Right renal cortex interstitium (tissue), 3 donors: Measurements from ENCODE around the gene ATXN10. TPM values are rescaled to one million over a fixed set of nuclear protein-coding genes. Genes with fewer than 3 reads are reported as not detected.

Experiments
- DNase-seq, 3 donors: peaks; one replicate each; pipeline ENCODE4 v3.0.0-alpha.2; 2013; ENCODE audit warnings: low read depth in 3 of 3, low spot score in 2 of 3
- polyA plus RNA-seq, 3 donors: library from polyadenylated mRNA; unstranded; fragments of 120-200 nt; gene quantifications; one replicate each; pipeline ENCODE4 v1.2.1, GENCODE V29; 2013; ENCODE audit not compliant: insufficient read length in 3 of 3

The ATXN10 gene
- polyA plus RNA-seq, 3 donors, result 349 to 375 (median 367) TPM

- no peak for DNase-seq
These were observed 72.8 kb downstream of the ATXN10 start for GRCh38 chr22:45744442-45744841.

GRCh38 chr22:45750626-45751025 lies 79.0 kb downstream of the ATXN10 start:
- DNase-seq, result no peak

GRCh38 chr22:45752036-45752435 lies 80.4 kb downstream of the ATXN10 start:
- no peak for DNase-seq

GRCh38 chr22:45754822-45755221 lies 83.2 kb downstream of the ATXN10 start:
- no peak for DNase-seq

DNA sequence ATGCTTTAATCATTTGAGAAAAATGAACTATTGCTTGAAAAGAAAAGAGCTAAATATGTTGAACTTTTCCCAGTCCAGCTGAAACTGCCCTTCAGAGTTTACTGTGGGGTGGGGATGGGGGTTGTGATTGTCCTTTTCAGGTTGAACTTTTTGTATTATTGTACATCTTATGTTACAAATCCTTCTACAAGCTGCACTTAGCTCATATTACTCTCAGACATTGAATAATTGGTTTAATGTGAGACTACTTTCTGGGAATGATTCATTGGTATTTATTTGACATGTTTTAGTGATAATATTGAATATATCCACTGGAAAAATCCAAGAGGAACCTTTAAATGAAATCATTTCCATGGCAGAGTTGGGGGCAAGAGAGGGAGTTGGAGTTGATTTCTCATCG lies 84.9 kb downstream of the ATXN10 start:
- no peak for DNase-seq

GRCh38 chr22:45757068-45757467 lies 85.4 kb downstream of the ATXN10 start:
- peak; percentile 16 to 26 (median 23) for DNase-seq

GRCh38 chr22:45757936-45758335 lies 86.3 kb downstream of the ATXN10 start:
- DNase-seq, result no peak

DNA sequence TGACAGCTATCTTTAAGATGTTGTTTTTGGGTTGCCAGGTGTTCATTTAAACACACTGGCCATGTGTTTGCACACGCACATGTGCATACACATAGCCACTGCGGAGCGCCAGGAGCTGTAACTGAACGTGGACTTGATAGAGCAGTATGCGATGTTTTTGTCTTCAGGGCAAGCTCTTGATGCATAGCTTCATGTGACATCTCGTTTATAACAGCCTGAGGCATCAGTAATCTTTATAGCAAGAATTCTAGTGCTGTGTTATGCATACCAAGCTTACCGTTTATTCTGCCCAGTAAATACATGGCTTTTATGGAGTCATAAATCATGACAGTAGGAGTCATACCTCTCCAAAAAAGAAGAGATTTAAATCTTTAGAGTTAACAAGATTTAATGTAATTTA lies 87.0 kb downstream of the ATXN10 start:
- DNase-seq, result no peak

DNA sequence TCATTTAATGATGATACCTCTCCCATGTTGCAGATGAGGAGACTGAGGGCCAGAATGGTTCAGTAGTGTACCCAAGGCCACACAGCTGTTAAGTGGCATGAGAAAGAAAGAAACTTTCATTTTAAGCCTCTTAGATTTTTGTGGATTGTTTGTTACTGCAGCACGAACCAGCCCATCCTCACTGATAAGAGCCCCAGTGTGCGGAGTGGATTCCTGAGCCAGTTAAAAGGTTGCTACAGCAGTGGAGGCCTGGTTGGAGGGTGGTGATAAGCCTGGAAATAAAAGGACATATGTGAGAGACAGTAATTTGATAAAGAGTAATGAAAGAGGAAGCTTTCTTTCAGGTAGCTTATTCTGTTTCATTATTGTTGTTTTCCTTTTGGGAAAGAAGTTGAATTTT lies 89.0 kb downstream of the ATXN10 start:
- no peak for DNase-seq

DNA sequence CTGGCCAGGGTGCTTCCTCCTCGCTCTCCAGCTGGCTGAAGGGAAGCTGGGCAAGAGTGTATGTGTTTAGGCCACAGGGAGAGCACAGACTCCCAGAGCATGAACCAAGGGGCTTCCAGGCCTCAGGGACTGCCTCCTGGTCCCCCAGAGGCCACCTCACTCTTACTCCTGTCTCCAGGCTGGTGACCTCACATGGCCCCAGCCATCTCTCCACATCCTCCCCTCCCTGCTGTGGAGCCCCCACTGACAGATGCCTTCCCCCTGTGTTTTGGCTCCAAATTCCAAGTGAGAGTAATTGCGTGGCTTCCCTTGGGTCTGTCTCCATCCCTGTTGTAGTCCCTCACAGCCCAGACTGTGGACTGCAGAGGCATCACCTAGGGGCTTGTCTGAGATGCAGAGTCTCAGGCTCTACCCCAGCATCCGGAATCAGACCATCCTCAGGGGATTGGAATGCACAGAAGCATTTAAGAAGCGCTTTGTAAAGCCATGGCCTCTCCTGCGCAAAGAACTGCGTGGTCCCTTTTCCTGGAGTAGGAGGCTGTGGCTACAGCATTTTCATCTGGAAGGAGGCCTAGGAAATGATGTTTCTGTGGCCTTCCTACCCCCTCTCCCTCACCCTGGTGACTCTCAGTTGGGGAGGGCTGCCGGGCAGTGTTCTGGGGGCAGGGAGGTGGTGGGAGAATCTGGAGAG lies 91.1 kb downstream of the ATXN10 start:
- DNase-seq, result no peak

DNA sequence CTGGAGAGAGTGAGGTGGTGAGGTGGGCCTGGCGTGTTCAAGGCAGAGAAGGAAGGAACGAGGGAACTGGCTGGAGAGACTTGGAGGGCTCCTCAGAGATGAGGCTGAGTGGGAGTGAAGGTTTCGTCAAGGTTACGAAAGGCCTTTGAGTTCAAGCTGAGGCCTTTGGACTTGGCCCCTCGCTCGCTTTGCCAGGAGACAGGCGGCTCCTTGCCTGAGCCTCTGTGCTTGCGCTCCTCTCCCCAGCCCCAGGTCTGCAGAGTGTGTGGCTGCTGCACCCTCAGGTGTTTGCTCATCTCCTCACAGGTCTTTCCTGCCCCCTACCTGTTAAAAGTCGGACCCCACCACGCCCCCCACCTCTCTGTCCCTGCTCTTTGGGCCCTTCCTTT lies 91.6 kb downstream of the ATXN10 start:
- no peak for DNase-seq

DNA sequence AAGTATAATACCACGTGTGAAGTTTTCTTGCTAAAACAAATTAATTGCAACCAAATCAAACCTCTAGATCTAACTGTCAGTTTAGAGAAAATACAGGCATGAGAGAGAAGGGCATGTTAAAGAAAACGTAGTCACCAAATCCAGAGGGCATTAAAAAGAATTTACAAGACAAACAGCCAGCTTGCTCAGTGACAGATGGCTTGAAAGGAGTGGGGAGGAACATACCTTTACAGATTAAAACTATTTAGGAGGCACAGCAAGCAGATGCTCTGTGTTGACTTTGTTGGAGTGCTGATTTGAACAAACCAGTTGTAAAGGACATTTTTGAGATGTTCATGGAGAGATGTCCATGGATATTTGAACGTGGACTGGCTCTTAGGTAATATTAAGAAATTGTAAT lies 96.9 kb downstream of the ATXN10 start:
- no peak for DNase-seq

DNA sequence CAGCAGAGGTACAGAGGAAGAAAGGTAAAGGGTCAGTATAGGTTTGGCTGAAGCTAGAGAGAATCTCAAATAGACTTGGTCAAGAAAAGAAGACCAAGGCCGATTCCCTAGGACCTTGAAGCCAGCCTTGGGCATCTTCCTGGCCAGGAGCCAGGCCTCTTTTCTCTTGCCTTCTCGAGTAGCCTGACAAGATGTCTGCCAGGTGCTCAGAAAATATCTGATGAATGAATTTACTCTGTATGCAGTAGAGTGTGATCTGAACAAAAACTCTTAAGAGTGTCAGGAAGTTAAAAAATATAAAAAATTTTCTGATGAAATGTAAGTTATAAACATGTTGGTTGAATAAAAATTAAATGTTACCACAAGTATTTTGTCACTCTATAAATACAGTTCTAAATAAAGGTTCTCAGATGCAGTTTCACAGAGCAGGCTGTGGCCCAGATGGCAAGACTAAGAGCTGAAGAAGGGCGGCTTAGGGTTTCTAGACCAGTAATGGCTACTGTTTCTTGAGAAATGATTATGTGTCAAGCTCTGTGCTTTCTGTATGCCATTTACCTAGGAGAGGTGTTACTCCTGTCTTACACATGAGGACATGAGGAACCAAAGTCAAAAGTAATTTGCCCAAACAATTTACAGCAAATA lies 98.1 kb downstream of the ATXN10 start:
- DNase-seq, result no peak

- no peak for DNase-seq
These were observed 98.9 kb downstream of the ATXN10 start for GRCh38 chr22:45770506-45770905.

- no peak for DNase-seq
These were observed 99.4 kb downstream of the ATXN10 start for GRCh38 chr22:45771057-45771456.

DNA sequence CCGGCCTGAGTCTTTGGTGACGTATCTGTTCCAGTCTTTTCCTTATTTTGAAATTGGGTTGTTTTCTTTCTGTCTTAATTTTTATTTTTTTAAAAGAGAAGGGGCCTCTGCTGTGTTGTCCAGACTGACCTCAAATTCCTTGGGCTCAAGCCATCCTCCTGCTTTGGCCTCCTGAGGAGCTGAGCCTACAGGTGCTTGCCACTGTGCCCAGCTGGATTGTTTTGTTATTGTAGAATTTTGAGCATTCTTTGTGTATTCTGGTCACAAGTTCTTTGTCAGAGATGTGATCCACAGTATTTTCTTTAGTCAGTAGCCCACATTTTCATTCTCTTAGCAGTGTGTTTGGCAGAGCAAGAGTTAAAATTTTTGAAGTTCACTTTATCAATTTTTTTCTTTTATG lies 100.1 kb downstream of the ATXN10 start:
- DNase-seq, result no peak

- DNase-seq, result no peak
These were observed 101.1 kb downstream of the ATXN10 start for GRCh38 chr22:45772743-45773142.

DNA sequence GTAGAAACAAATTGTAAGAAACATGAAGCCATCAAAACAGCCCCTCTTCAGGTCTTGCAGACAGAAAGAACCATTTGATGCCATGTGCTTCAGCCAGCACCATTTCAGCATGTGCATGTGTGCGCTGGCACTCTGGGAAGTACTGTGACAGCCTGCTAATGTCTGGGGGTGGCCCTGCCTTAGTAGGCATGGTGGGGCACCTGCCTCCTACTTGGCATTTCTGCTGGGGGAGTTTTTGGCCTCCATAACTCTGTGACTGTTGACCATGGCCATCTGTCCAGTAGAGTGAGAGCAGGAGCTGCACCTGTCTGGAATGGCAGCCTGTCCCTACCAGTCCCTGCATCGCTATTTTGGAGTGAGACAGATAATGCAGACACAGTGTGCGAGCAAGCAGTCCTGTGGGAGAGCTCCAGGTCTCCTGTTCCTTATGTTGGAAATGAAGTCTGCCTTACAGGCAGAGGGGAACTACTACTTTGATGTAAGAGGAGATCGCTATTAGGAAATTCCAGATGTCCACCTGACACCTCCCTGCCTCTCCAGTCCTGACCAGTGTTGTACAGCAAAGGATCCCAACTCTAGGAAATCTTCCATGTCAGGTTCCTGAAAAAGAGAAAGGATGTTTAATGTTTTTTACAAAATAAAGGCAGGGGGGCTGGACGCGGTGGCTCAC lies 102.5 kb downstream of the ATXN10 start:
- no peak for DNase-seq

DNA sequence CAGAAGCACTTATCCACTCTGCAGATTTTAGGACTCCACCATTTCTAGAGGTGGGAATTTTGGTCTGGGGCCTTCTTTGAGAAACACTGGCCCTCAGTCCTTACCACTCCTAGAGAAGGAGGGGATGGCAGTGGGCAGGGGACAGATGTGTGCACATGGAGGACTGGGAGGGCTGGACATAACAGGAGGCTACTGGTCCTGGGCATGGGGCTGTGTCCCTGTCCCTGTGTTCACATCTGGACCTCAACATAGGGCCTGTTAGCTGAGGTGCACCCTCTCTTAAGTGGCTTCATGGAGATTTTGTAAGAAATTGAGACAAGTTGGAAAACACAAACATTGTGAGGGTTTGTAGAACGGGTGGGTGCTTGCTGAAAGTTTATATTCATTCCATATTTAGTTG lies 103.4 kb downstream of the ATXN10 start:
- DNase-seq, result no peak

DNA sequence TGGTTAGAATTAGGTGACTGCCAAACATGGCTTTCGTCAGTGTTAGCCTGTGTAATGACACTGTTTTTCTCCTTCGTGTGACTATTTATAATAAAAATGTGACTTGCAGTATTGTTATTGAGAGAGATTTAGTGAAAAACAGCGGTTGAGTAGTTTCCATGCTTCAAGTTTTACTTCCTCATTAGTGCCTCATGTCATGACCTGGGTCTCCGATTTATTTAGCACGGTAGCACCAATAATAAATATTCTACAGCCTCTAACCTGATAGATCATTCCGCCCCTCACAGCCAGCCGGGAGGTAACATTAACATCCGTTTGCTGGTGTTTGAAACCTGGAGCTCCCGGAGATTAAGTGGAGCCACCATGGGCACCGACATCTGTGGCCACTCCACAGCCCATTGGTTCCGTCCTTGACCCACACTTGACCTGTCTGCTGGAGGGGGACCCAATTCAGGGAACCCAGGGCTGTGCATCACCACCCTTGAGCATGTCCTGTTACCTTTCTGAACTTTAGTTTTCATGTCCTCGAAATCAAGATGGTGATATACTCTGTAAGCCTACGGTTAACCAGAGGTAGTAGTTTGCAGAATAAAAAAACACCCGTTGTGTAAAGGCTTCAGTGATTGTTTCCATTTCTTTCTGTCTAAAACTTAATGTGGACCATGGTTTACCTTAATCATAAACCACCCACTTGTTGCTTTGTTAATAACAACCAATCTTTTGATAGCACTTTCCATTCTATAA lies 104.1 kb downstream of the ATXN10 start:
- DNase-seq, result no peak

GRCh38 chr22:45776313-45776585 lies 104.6 kb downstream of the ATXN10 start:
- DNase-seq, result no peak
